ENCODE results near the gene TTYH3. TPM values are rescaled to one million over a fixed set of nuclear protein-coding genes. Genes with fewer than 3 reads are reported as not detected.
A peak's percentile ranks its signal among the peaks of the same experiment; 100 is the strongest.

TTYH3 gene
- total RNA-seq, 2 experiments from 2014 or later: 9.7 to 10.2 TPM

- Mint-ChIP-seq H3K27ac (no peak overlapping the region), H3K27me3 (peaks cover 12% of the 10 kb centered on the region), H3K9me3 (no peaks in the 10 kb centered on the region), H3K4me3 (no peak overlapping the region), H3K36me3 (ENCODE audit: low read depth) (no peaks in the 10 kb centered on the region), H3K4me1 (no peaks in the 10 kb centered on the region)
- POLR2A ChIA-PET: interaction anchor here (2.0 kb wide), 1 partner anchor 229 kb away, joined by 5 read pairs; no protein-coding TSS in a partner anchor
- peak; percentile 67 for DNase-seq
- CTCF ChIA-PET: interaction anchor here (0.6 to 8.6 kb wide), 10 partner anchors 9 to 259 kb away, joined by 3 to 53 read pairs (median 3); partner anchors contain the start of gene GRIFIN
These were observed 49.2 kb downstream of the TTYH3 start for GRCh38 chr7:2680792-2681490.

GRCh38 chr7:2681929-2682799 is 50.4 kb downstream of the TTYH3 start:
- Mint-ChIP-seq H3K4me3 (no peak overlapping the region), H3K9me3 (no peaks in the 10 kb centered on the region), H3K36me3 (ENCODE audit: low read depth) (no peaks in the 10 kb centered on the region), H3K4me1 (no peaks in the 10 kb centered on the region), H3K27me3 (peaks cover 21% of the 10 kb centered on the region), H3K27ac (no peak overlapping the region)
- DNase-seq: no peak
- ChIA-PET CTCF (interaction anchor here (0.6 to 8.6 kb wide), 7 partner anchors 9 to 231 kb away, joined by 3 to 53 read pairs (median 6); no protein-coding TSS in a partner anchor), POLR2A (interaction anchor here (1.0 to 2.0 kb wide), 2 partner anchors 17 to 231 kb away, joined by 3 to 5 read pairs; no protein-coding TSS in a partner anchor)

GRCh38 chr7:2684501-2684900 is 52.7 kb downstream of the TTYH3 start:
- POLR2A ChIA-PET: no interaction called here

GRCh38 chr7:2686101-2686500 is 54.3 kb downstream of the TTYH3 start:
- no peaks in the 10 kb centered on the region for H3K36me3 Mint-ChIP-seq (ENCODE audit: low read depth)
- DNase-seq: no peak
- no peak overlapping the region for H3K4me3 Mint-ChIP-seq
- peaks cover 53% of the 10 kb centered on the region for H3K27me3 Mint-ChIP-seq
- no peaks in the 10 kb centered on the region for H3K9me3 Mint-ChIP-seq
- ChIA-PET CTCF (interaction anchor here (0.9 to 8.6 kb wide), 3 partner anchors 14 to 235 kb away, joined by 3 to 53 read pairs (median 9); no protein-coding TSS in a partner anchor), POLR2A (no interaction called here)
- no peak overlapping the region for H3K27ac Mint-ChIP-seq
- peaks cover 15% of the 10 kb centered on the region for H3K4me1 Mint-ChIP-seq

More at GRCh38 chr7:2684501-2684900, 52.7 kb downstream of the TTYH3 start:
- Mint-ChIP-seq H3K36me3 (ENCODE audit: low read depth) (no peaks in the 10 kb centered on the region), H3K27ac (no peak overlapping the region), H3K4me1 (peaks cover 8% of the 10 kb centered on the region), H3K27me3 (peaks cover 38% of the 10 kb centered on the region), H3K9me3 (no peaks in the 10 kb centered on the region), H3K4me3 (no peak overlapping the region)
- no peak for DNase-seq
- CTCF ChIA-PET: interaction anchor here (1.7 to 8.6 kb wide), 2 partner anchors 25 to 233 kb away, joined by 9 to 53 read pairs; no protein-coding TSS in a partner anchor

GRCh38 chr7:2687338-2687869 is 55.6 kb downstream of the TTYH3 start:
- H3K27me3 Mint-ChIP-seq: peaks cover 54% of the 10 kb centered on the region
- H3K4me1 Mint-ChIP-seq: peaks cover 16% of the 10 kb centered on the region
- H3K27ac Mint-ChIP-seq: no peak overlapping the region
- DNase-seq: no peak
- H3K36me3 Mint-ChIP-seq (ENCODE audit: low read depth): no peaks in the 10 kb centered on the region
- no peak overlapping the region for H3K4me3 Mint-ChIP-seq
- no peaks in the 10 kb centered on the region for H3K9me3 Mint-ChIP-seq
- ChIA-PET POLR2A (no interaction called here), CTCF (interaction anchor here (8.6 kb wide), 1 partner anchor 23 kb away, joined by 53 read pairs; no protein-coding TSS in a partner anchor)

GRCh38 chr7:2687881-2688318 is 56.1 kb downstream of the TTYH3 start, which contains the start of gene AMZ1:
Gene AMZ1, plus strand, starts transcription at chr7:2688202. Its CDS starts 12,250 bp downstream, at chr7:2700452.
- Mint-ChIP-seq H3K4me1 (peaks cover 16% of the 10 kb centered on the region), H3K36me3 (ENCODE audit: low read depth) (no peaks in the 10 kb centered on the region), H3K27ac (no peak within 1 kb of the TSS), H3K9me3 (no peaks in the 10 kb centered on the region), H3K4me3 (no peak within 1 kb of the TSS), H3K27me3 (peaks cover 49% of the 10 kb centered on the region)
- no peak for DNase-seq
- CTCF ChIA-PET: interaction anchor here (8.6 kb wide), 1 partner anchor 22 kb away, joined by 53 read pairs; no protein-coding TSS in a partner anchor
- POLR2A ChIA-PET: no interaction called here

GRCh38 chr7:2688409-2689342 is 56.9 kb downstream of the TTYH3 start:
- Mint-ChIP-seq H3K27ac (no peak overlapping the region), H3K36me3 (ENCODE audit: low read depth) (no peaks in the 10 kb centered on the region), H3K9me3 (no peaks in the 10 kb centered on the region), H3K27me3 (peaks cover 48% of the 10 kb centered on the region), H3K4me3 (no peak overlapping the region), H3K4me1 (peaks cover 16% of the 10 kb centered on the region)
- POLR2A ChIA-PET: no interaction called here
- DNase-seq: no peak
- CTCF ChIA-PET: interaction anchor here (0.5 to 8.6 kb wide), 4 partner anchors 10 to 30 kb away, joined by 5 to 53 read pairs (median 10); no protein-coding TSS in a partner anchor

GRCh38 chr7:2689343-2689847 is 57.6 kb downstream of the TTYH3 start:
- POLR2A ChIA-PET: interaction anchor here (1.2 kb wide), 1 partner anchor 9 kb away, joined by 6 read pairs; no protein-coding TSS in a partner anchor
- Mint-ChIP-seq H3K4me3 (no peak overlapping the region), H3K4me1 (peaks cover 16% of the 10 kb centered on the region), H3K9me3 (no peaks in the 10 kb centered on the region), H3K36me3 (ENCODE audit: low read depth) (no peaks in the 10 kb centered on the region), H3K27ac (no peak overlapping the region), H3K27me3 (peaks cover 48% of the 10 kb centered on the region)
- CTCF ChIA-PET: interaction anchor here (0.5 to 2.4 kb wide), 5 partner anchors 9 to 30 kb away, joined by 3 to 15 read pairs (median 6); no protein-coding TSS in a partner anchor
- no peak for DNase-seq

GRCh38 chr7:2689951-2690705 is 58.3 kb downstream of the TTYH3 start:
- no peak overlapping the region for H3K27ac Mint-ChIP-seq
- DNase-seq: no peak
- no peaks in the 10 kb centered on the region for H3K9me3 Mint-ChIP-seq
- peaks cover 47% of the 10 kb centered on the region for H3K27me3 Mint-ChIP-seq
- no peak overlapping the region for H3K4me3 Mint-ChIP-seq
- H3K36me3 Mint-ChIP-seq (ENCODE audit: low read depth): no peaks in the 10 kb centered on the region
- peaks cover 16% of the 10 kb centered on the region for H3K4me1 Mint-ChIP-seq
- ChIA-PET POLR2A (interaction anchor here (1.2 kb wide), 1 partner anchor 9 kb away, joined by 6 read pairs; no protein-coding TSS in a partner anchor), CTCF (interaction anchor here (1.0 to 2.4 kb wide), 4 partner anchors 9 to 19 kb away, joined by 3 to 15 read pairs (median 6); no protein-coding TSS in a partner anchor)

GRCh38 chr7:2691011-2691707 is 59.4 kb downstream of the TTYH3 start:
- CTCF ChIA-PET: interaction anchor here (1.3 to 2.4 kb wide), 2 partner anchors 18 to 19 kb away, joined by 8 to 15 read pairs; no protein-coding TSS in a partner anchor
- Mint-ChIP-seq H3K9me3 (no peaks in the 10 kb centered on the region), H3K4me3 (no peak overlapping the region), H3K4me1 (peaks cover 16% of the 10 kb centered on the region), H3K36me3 (ENCODE audit: low read depth) (no peaks in the 10 kb centered on the region), H3K27ac (no peak overlapping the region), H3K27me3 (peaks cover 42% of the 10 kb centered on the region)
- POLR2A ChIA-PET: no interaction called here
- DNase-seq: no peak

All from activated CD4-positive, alpha-beta memory T cell treated with anti-CD3 and anti-CD28 coated beads, Interleukin-2, amount 10 ng/mL, durations not matched to agents 7 days and 5 days (primary cell).